WTC11 (cell line): ENCODE data around the gene DOK4.

ENCODE experiments used
- EMX1 ChIP-seq: fragments of 250-450 bp; sonication (Bioruptor Pico); IDR thresholded peaks from 2 replicates; pipeline ENCODE4 v1.8.0; 2021; ENCODE audit warnings: mild to moderate bottlenecking
- JAZF1 ChIP-seq: fragments of 250-450 bp; sonication (Bioruptor Pico); IDR thresholded peaks from 2 replicates; pipeline ENCODE4 v1.9.0; 2021; ENCODE audit warnings: moderate library complexity, mild to moderate bottlenecking, inconsistent platforms
- NFYB ChIP-seq: sonication (generic); formaldehyde crosslinking; conservative IDR thresholded peaks from 2 replicates; pipeline ENCODE4 v1.8.0; 2022; ENCODE audit warnings: low read depth, missing genetic modification reagents
- SMAD4 ChIP-seq: sonication (generic); formaldehyde crosslinking; IDR thresholded peaks from 2 replicates; pipeline ENCODE4 v1.8.0; 2022; ENCODE audit warnings: mild to moderate bottlenecking, missing genetic modification reagents
- ZNF232 ChIP-seq: sonication (generic); formaldehyde crosslinking; IDR thresholded peaks from 2 replicates; pipeline ENCODE4 v1.8.0; 2022; ENCODE audit warnings: mild to moderate bottlenecking, missing genetic modification reagents
- ZNF263 ChIP-seq: sonication (generic); formaldehyde crosslinking; IDR thresholded peaks from 2 replicates; pipeline ENCODE4 v1.8.1; 2022; ENCODE audit warnings: low read depth, mild to moderate bottlenecking, moderate library complexity, missing genetic modification reagents
- TF ChIP-seq, protein P1 (sequence below): sonication (generic); formaldehyde crosslinking; IDR thresholded peaks from 2 replicates; pipeline ENCODE4 v1.8.1; 2023; ENCODE audit warnings: mild to moderate bottlenecking, missing genetic modification reagents, moderate library complexity
- TF ChIP-seq, protein P2 (sequence below): fragments of 200-600 bp; IDR thresholded peaks from 2 replicates; pipeline ENCODE4 v1.8.0; 2022; ENCODE audit warnings: antibody characterized with exemption
- TF ChIP-seq, protein P3 (sequence below): sonication (generic); formaldehyde crosslinking; IDR thresholded peaks from 2 replicates; pipeline ENCODE4 v1.8.0; 2022; ENCODE audit warnings: mild to moderate bottlenecking, missing genetic modification reagents
- TF ChIP-seq, protein P4 (sequence below): sonication (generic); formaldehyde crosslinking; IDR thresholded peaks from 2 replicates; pipeline ENCODE4 v1.8.1; 2023; ENCODE audit warnings: mild to moderate bottlenecking, missing genetic modification reagents, moderate library complexity
- TF ChIP-seq, protein P5 (sequence below): sonication (generic); formaldehyde crosslinking; IDR thresholded peaks from 2 replicates; pipeline ENCODE4 v1.8.1; 2022; ENCODE audit warnings: mild to moderate bottlenecking, missing genetic modification reagents, moderate library complexity, borderline replicate concordance

DNA sequence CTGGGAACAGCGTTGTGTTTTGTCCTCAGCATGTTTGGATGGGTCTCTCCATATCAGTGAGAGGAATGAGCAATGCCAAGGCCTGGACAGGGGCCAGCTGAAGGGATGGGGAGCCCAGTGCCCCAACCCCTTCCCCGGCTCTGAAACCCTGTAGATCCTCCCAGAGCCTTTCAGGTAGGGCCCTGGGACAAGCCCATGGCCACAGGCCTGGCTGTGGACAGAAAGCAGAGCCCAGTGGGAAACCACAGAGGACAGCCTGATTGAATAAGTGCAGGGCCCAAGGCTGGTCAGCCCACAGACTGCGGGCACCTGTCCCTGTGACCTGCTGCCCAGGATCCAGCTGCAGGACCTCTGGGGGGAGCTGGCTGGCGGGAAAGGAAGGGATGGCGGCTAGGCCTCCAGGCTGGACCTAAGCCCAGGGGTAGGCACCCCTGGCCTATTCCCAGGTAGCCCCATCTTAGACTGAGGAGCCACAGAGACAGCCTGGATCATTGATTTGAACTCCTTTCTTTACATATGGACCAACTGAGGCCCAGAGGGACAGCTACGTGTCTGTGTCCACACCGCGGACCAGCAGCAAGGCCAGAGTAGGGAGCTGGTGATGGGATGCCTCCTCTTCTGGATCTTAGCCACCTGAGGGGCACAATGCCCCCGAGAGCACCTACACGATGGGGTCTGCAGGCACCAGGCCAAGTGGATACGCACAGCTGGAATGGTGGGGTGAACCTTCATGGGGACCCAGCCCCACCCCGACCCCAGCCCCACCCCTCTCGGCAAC lies 48.8 kb upstream of the DOK4 start:
- TF ChIP-seq, protein P1, sequence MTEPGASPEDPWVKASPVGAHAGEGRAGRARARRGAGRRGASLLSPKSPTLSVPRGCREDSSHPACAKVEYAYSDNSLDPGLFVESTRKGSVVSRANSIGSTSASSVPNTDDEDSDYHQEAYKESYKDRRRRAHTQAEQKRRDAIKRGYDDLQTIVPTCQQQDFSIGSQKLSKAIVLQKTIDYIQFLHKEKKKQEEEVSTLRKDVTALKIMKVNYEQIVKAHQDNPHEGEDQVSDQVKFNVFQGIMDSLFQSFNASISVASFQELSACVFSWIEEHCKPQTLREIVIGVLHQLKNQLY (CRISPR knock-in tag) = no peak
- TF ChIP-seq, protein P2, sequence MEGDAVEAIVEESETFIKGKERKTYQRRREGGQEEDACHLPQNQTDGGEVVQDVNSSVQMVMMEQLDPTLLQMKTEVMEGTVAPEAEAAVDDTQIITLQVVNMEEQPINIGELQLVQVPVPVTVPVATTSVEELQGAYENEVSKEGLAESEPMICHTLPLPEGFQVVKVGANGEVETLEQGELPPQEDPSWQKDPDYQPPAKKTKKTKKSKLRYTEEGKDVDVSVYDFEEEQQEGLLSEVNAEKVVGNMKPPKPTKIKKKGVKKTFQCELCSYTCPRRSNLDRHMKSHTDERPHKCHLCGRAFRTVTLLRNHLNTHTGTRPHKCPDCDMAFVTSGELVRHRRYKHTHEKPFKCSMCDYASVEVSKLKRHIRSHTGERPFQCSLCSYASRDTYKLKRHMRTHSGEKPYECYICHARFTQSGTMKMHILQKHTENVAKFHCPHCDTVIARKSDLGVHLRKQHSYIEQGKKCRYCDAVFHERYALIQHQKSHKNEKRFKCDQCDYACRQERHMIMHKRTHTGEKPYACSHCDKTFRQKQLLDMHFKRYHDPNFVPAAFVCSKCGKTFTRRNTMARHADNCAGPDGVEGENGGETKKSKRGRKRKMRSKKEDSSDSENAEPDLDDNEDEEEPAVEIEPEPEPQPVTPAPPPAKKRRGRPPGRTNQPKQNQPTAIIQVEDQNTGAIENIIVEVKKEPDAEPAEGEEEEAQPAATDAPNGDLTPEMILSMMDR = no peak
- TF ChIP-seq ZNF232 (no peak), NFYB (CRISPR knock-in tag) (no peak), SMAD4 (CRISPR knock-in tag) (no peak), EMX1 (no peak), JAZF1 (CRISPR knock-in tag) (no peak), ZNF263 (no peak)
- TF ChIP-seq, protein P3, sequence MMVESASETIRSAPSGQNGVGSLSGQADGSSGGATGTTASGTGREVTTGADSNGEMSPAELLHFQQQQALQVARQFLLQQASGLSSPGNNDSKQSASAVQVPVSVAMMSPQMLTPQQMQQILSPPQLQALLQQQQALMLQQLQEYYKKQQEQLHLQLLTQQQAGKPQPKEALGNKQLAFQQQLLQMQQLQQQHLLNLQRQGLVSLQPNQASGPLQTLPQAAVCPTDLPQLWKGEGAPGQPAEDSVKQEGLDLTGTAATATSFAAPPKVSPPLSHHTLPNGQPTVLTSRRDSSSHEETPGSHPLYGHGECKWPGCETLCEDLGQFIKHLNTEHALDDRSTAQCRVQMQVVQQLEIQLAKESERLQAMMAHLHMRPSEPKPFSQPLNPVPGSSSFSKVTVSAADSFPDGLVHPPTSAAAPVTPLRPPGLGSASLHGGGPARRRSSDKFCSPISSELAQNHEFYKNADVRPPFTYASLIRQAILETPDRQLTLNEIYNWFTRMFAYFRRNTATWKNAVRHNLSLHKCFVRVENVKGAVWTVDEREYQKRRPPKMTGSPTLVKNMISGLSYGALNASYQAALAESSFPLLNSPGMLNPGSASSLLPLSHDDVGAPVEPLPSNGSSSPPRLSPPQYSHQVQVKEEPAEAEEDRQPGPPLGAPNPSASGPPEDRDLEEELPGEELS (CRISPR knock-in tag) = no peak
- TF ChIP-seq, protein P4, sequence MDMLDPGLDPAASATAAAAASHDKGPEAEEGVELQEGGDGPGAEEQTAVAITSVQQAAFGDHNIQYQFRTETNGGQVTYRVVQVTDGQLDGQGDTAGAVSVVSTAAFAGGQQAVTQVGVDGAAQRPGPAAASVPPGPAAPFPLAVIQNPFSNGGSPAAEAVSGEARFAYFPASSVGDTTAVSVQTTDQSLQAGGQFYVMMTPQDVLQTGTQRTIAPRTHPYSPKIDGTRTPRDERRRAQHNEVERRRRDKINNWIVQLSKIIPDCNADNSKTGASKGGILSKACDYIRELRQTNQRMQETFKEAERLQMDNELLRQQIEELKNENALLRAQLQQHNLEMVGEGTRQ (CRISPR knock-in tag) = no peak
- TF ChIP-seq, protein P5, sequence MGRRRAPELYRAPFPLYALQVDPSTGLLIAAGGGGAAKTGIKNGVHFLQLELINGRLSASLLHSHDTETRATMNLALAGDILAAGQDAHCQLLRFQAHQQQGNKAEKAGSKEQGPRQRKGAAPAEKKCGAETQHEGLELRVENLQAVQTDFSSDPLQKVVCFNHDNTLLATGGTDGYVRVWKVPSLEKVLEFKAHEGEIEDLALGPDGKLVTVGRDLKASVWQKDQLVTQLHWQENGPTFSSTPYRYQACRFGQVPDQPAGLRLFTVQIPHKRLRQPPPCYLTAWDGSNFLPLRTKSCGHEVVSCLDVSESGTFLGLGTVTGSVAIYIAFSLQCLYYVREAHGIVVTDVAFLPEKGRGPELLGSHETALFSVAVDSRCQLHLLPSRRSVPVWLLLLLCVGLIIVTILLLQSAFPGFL (CRISPR knock-in tag) = no peak
